OCI-LY7 (cell line): ENCODE measurements around the gene ZNF81.

ENCODE experiments used
- EZH2phosphoT487 ChIP-seq: fragments of 200-600 bp; sonication (generic); IDR thresholded peaks from 2 replicates; pipeline ENCODE4 v1.6.1; 2018; ENCODE audit warnings: low read depth, borderline replicate concordance, mild to moderate bottlenecking, mixed run types, antibody characterized with exemption, low read length, moderate library complexity, mixed read lengths
- TF ChIP-seq, protein P1 (sequence below): fragments of 200-600 bp; sonication (generic); conservative IDR thresholded peaks from 2 replicates; pipeline ENCODE4 v1.5.1; 2014; ENCODE audit warnings: mild to moderate bottlenecking, antibody characterized with exemption, low read length, moderate library complexity, mixed read lengths

DNA sequence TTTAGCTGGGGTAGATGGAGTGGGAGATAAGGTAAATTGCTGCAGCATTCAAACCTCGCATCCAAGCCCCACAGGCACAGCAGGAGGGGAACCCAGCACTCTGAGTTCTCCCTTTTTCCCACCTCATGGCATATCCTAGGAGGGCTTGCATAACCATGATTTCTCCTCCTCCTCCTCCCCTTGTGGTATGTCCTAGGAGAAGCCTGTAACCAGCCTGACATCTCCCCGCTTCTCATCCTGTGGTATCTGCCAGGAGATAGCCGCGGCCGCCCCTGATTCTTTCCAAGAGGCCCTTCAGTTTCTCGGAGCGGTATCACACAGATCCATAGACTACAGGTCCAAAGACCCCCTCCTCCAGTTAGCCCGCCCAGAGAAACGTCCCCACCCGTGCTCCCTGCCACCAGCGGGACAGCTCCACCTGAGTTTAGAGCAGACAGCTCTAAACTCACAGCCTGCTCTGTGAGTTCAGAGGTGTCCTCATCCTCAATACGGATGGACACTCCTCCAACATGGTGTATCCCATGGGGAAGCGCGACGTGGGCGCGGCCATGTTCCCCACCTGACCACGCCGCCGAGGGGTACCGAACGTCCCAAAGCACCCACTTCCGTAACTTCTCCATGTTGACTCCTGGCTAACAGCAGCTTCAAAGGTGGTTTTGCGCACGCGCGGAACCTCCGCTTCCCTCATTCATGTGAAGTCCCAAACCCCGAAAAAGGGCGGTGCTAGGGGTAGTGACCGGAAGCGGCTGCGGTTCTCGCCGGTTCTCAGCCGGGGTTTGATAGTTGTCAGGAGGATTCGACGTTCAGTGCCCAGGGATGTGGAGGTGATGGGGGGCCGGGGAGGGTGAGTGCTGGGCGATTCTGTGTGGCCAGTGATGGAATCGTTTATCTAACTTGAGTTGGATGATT lies at the start of gene ZNF81:
- no peak for TF ChIP-seq EZH2phosphoT487
- TF ChIP-seq, protein P1, sequence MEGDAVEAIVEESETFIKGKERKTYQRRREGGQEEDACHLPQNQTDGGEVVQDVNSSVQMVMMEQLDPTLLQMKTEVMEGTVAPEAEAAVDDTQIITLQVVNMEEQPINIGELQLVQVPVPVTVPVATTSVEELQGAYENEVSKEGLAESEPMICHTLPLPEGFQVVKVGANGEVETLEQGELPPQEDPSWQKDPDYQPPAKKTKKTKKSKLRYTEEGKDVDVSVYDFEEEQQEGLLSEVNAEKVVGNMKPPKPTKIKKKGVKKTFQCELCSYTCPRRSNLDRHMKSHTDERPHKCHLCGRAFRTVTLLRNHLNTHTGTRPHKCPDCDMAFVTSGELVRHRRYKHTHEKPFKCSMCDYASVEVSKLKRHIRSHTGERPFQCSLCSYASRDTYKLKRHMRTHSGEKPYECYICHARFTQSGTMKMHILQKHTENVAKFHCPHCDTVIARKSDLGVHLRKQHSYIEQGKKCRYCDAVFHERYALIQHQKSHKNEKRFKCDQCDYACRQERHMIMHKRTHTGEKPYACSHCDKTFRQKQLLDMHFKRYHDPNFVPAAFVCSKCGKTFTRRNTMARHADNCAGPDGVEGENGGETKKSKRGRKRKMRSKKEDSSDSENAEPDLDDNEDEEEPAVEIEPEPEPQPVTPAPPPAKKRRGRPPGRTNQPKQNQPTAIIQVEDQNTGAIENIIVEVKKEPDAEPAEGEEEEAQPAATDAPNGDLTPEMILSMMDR: no peak
